22Rv1 (cell line): ENCODE measurements around the gene IFIT1B.

Source experiments
- CTCF ChIP-seq: fragments of 450-650 bp; IDR thresholded peaks from 2 replicates; pipeline ENCODE4 v1.5.1; 2017; ENCODE audit warnings: mild to moderate bottlenecking
- ZFX ChIP-seq: fragments of 450-650 bp; IDR thresholded peaks from 2 replicates; pipeline ENCODE4 v1.6.1; 2017; ENCODE audit warnings: antibody characterized with exemption, borderline replicate concordance

- TF ChIP-seq CTCF = no peak
- no peak for TF ChIP-seq ZFX
Observed at GRCh38 chr10:89360157-89360556, 17.7 kb upstream of the IFIT1B start.
